OCI-LY1 (cell line): ENCODE data around the gene HPSE2.
"Not testable (repeated sequence)": the region's sequence is repeated elsewhere in the genome, so short reads cannot be mapped to it uniquely, and the experiment has no call there.

ENCODE experiments used
- H2AFZ ChIP-seq: fragments of 200-600 bp; sonication (generic), shearing (Covaris generic); 2 replicates; pipeline ENCODE4 v1.6.0; 2014; ENCODE audit warnings: antibody characterized with exemption, mild to moderate bottlenecking, low read length
- H3F3A ChIP-seq: fragments of 200-600 bp; sonication (generic), shearing (Covaris generic); 2 replicates; pipeline ENCODE4 v1.6.0; 2014; ENCODE audit warnings: mild to moderate bottlenecking, antibody characterized with exemption, low read length, moderate library complexity; ENCODE audit not compliant: insufficient read depth
- H3K27ac ChIP-seq: fragments of 200-600 bp; sonication (generic); 2 replicates; pipeline ENCODE4 v1.5.1; 2014; ENCODE audit warnings: low read length, mixed run types, mild to moderate bottlenecking, low read depth; ENCODE audit not compliant: poor library complexity, severe bottlenecking
- H3K27me3 ChIP-seq: fragments of 200-600 bp; sonication (generic); 2 replicates; pipeline ENCODE4 v1.6.0; 2014; ENCODE audit warnings: antibody characterized with exemption, mild to moderate bottlenecking, low read length, moderate library complexity; ENCODE audit not compliant: insufficient read depth
- H3K36me3 ChIP-seq: fragments of 200-600 bp; sonication (generic); 2 replicates; pipeline ENCODE4 v1.6.1; 2014; ENCODE audit warnings: mild to moderate bottlenecking, antibody characterized with exemption, low read length, moderate library complexity, mixed read lengths; ENCODE audit not compliant: insufficient read depth
- H3K4me1 ChIP-seq: fragments of 200-600 bp; sonication (generic); 2 replicates; pipeline ENCODE4 v1.5.1; 2014; ENCODE audit warnings: mild to moderate bottlenecking, low read length, moderate library complexity; ENCODE audit not compliant: insufficient read depth, severe bottlenecking
- H3K4me2 ChIP-seq: fragments of 200-600 bp; sonication (generic), shearing (Covaris generic); 2 replicates; pipeline ENCODE4 v1.6.1; 2014; ENCODE audit warnings: low read length
- H3K4me3 ChIP-seq: fragments of 200-600 bp; sonication (generic); 2 replicates; pipeline ENCODE4 v1.5.1; 2014; ENCODE audit warnings: low read length, low read depth, mild to moderate bottlenecking, mixed read lengths; ENCODE audit not compliant: poor library complexity, severe bottlenecking
- H3K79me2 ChIP-seq: fragments of 200-600 bp; shearing (Covaris generic); 2 replicates; pipeline ENCODE4 v1.6.1; 2016; ENCODE audit warnings: mixed run types, low read length, mixed read lengths; ENCODE audit not compliant: insufficient read depth
- H3K9ac ChIP-seq: fragments of 200-600 bp; sonication (generic), shearing (Covaris generic); 2 replicates; pipeline ENCODE4 v1.6.1; 2014; ENCODE audit warnings: mild to moderate bottlenecking, low read length, mixed read lengths
- H3K9me2 ChIP-seq: fragments of 200-600 bp; sonication (generic), shearing (Covaris generic); 2 replicates; pipeline ENCODE4 v1.6.1; 2014; ENCODE audit warnings: low read depth, mild to moderate bottlenecking, low read length, mixed read lengths
- H3K9me3 ChIP-seq: fragments of 200-600 bp; shearing (Covaris generic); 2 replicates; pipeline ENCODE4 v1.6.1; 2014; ENCODE audit warnings: low read length, mixed read lengths
- H4K20me1 ChIP-seq: fragments of 200-600 bp; sonication (generic), shearing (Covaris generic); 2 replicates; pipeline ENCODE4 v1.6.0; 2016; ENCODE audit warnings: mild to moderate bottlenecking, low read length; ENCODE audit not compliant: insufficient read depth
- EZH2 ChIP-seq: fragments of 200-600 bp; sonication (generic), shearing (Covaris generic); IDR thresholded peaks from 2 replicates; pipeline ENCODE4 v1.8.0; 2017; ENCODE audit warnings: borderline replicate concordance, mixed run types, mild to moderate bottlenecking, antibody characterized with exemption, low read length, moderate library complexity, mixed read lengths
- TF ChIP-seq, protein P1 (sequence below): fragments of 200-600 bp; sonication (generic), shearing (Covaris generic); IDR thresholded peaks from 2 replicates; pipeline ENCODE4 v1.5.1; 2017; ENCODE audit warnings: mild to moderate bottlenecking, antibody characterized with exemption, low read length, moderate library complexity, mixed read lengths

The HPSE2 gene

DNA sequence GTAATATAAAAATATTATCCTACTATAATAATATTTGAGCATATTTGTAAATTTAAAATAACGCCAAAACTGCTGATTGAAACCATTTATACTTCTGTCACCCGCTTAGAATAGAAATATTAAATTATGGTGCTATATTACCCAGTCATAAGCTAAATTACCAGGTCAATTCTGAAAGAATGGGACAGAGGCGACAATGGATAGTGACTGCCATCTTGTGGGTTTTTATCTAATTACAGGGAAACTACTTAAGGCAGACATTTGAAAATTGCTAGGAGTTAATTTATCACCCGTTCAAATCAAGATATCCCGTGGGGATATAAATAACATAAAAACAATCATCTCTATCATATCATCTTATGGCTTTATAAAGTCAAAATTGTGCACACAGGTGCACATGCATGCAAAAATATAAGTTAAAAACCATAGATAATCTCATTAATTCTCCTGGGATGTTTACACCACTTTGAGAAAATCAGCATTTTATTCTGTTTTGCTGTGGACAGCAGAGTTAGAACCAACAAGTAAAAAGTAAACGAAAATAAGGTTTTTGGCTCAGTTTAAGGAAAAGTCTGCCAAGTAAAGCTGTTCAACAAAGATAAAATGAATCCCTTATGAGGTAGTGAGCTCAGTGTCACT, 41.3 kb upstream of the HPSE2 start:
- H3K9ac ChIP-seq, result no peak overlapping the region
- no peaks in the 10 kb centered on the region for H3K9me3 ChIP-seq
- H3K4me1 ChIP-seq, result peaks cover 11% of the 10 kb centered on the region
- no peak overlapping the region for H3K27ac ChIP-seq
- H3K4me3 ChIP-seq, result no peak overlapping the region
- H3K9me2 ChIP-seq, result no peaks in the 10 kb centered on the region
- H3F3A ChIP-seq, result no peaks in the 10 kb centered on the region
- H3K36me3 ChIP-seq, result no peaks in the 10 kb centered on the region
- TF ChIP-seq, protein P1, sequence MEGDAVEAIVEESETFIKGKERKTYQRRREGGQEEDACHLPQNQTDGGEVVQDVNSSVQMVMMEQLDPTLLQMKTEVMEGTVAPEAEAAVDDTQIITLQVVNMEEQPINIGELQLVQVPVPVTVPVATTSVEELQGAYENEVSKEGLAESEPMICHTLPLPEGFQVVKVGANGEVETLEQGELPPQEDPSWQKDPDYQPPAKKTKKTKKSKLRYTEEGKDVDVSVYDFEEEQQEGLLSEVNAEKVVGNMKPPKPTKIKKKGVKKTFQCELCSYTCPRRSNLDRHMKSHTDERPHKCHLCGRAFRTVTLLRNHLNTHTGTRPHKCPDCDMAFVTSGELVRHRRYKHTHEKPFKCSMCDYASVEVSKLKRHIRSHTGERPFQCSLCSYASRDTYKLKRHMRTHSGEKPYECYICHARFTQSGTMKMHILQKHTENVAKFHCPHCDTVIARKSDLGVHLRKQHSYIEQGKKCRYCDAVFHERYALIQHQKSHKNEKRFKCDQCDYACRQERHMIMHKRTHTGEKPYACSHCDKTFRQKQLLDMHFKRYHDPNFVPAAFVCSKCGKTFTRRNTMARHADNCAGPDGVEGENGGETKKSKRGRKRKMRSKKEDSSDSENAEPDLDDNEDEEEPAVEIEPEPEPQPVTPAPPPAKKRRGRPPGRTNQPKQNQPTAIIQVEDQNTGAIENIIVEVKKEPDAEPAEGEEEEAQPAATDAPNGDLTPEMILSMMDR, result peak; percentile 34
- no peak for TF ChIP-seq EZH2
- H4K20me1 ChIP-seq, result no peaks in the 10 kb centered on the region
- no peaks in the 10 kb centered on the region for H3K79me2 ChIP-seq
- no peaks in the 10 kb centered on the region for H3K27me3 ChIP-seq
- no peak overlapping the region for H3K4me2 ChIP-seq
- H2AFZ ChIP-seq, result no peak overlapping the region

DNA sequence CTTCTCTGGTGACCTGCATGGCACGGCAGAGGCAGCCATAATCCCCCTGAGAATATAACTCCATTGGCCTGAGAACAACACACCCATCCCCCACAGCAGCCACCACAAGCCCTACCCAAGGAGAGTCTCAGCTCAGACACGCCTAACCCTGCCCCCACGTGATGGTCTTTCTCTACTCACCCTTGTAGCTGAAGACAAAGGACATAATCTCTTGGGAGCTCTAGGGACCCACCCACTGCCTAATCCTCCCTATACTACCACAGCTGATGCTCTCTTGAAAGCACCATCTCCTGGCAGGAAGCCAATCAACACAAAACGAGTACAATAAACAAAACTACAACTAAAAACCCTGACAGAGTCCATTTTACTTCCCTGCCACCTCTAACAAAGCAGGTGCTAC, 30.7 kb upstream of the HPSE2 start:
- Histone ChIP-seq H3K9me3 (no peaks in the 10 kb centered on the region), H3K4me2 (no peak overlapping the region; the same call in 1 of the 2 replicates), H4K20me1 (no peaks in the 10 kb centered on the region), H3K27me3 (no peaks in the 10 kb centered on the region), H2AFZ (no peak overlapping the region), H3F3A (no peaks in the 10 kb centered on the region), H3K27ac (peak overlapping the region; percentile 84), H3K4me3 (peak overlapping the region; percentile 22), H3K36me3 (no peaks in the 10 kb centered on the region), H3K4me1 (peaks cover 17% of the 10 kb centered on the region), H3K9me2 (no peaks in the 10 kb centered on the region), H3K79me2 (no peaks in the 10 kb centered on the region), H3K9ac (no peak overlapping the region)
- no peak for TF ChIP-seq EZH2
- TF ChIP-seq, protein P1, result no peak

DNA sequence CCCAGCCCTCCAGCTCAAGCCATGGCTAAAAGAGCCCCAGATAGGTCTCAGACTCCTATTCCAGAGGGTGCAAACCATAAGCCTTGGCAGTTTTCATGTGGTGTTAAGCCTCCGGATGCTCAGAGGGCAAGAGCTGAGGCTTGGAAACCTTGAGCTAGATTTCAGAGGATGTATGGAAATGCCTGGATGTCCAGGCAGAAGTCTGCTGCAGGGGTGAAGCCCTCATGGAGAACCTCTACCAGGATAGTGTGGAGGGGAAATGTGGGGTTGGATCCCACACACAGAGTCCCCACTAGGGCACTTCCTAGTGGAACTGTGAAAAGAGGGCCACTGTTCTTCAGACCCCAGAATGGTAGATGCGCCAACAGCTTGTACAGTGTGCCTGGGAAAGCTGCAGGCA, 13.2 kb upstream of the HPSE2 start:
- no peak overlapping the region for H3K4me2 ChIP-seq
- no peak overlapping the region for H3K27ac ChIP-seq
- H3K27me3 ChIP-seq, result no peaks in the 10 kb centered on the region
- TF ChIP-seq EZH2, result no peak
- TF ChIP-seq, protein P1, result no peak
- no peak overlapping the region for H3K4me3 ChIP-seq
- H3K9ac ChIP-seq, result no peak overlapping the region
- H3K9me2 ChIP-seq, result no peaks in the 10 kb centered on the region
- no peaks in the 10 kb centered on the region for H3K36me3 ChIP-seq
- H3K9me3 ChIP-seq, result no peaks in the 10 kb centered on the region
- H2AFZ ChIP-seq, result no peak overlapping the region
- no peaks in the 10 kb centered on the region for H3F3A ChIP-seq
- no peaks in the 10 kb centered on the region for H4K20me1 ChIP-seq
- H3K4me1 ChIP-seq, result no peaks in the 10 kb centered on the region
- no peaks in the 10 kb centered on the region for H3K79me2 ChIP-seq

DNA sequence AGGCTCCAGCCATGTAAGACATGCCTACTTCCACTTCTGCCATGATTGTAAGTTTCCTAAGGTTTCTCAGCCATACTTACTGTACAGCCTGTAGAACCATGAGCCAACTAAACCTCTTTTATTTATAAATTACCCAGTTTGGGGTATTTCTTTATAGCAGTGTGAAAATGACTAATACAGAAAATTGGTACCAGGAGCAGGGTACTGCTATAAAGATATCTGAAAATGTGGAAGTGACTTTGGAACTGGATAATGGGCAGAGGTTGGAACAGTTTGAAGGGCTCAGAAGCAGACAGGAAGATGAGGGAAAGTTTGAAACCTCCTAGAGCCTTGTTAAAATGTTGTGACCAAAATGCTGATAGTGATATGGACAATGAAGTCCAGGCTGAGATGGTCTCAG, 12.2 kb upstream of the HPSE2 start:
- H3K9me2 ChIP-seq, H3K79me2 ChIP-seq, H4K20me1 ChIP-seq, H3F3A ChIP-seq, H3K9ac ChIP-seq, H3K4me3 ChIP-seq, H3K36me3 ChIP-seq, H2AFZ ChIP-seq, H3K27me3 ChIP-seq, H3K4me1 ChIP-seq, H3K27ac ChIP-seq, H3K9me3 ChIP-seq, H3K4me2 ChIP-seq: not testable (repeated sequence)
